Measurements from ENCODE around the gene ETS1. TPM values are rescaled to one million over a fixed set of nuclear protein-coding genes. Genes with fewer than 3 reads are reported as not detected.

ETS1 gene
- total RNA-seq, 2 experiments from 2014 or later, result 568 to 580 TPM

- Mint-ChIP-seq H3K4me3 (peak overlapping the region; percentile 85), H3K9me3 (no peaks in the 10 kb centered on the region), H3K27ac (peak overlapping the region; percentile 92), H3K27me3 (no peaks in the 10 kb centered on the region), H3K36me3 (no peaks in the 10 kb centered on the region), H3K4me1 (peaks cover 71% of the 10 kb centered on the region)
- POLR2A ChIA-PET, result interaction anchor here (0.7 to 5.1 kb wide), 9 partner anchors 8 to 247 kb away, joined by 3 to 65 read pairs (median 6); no protein-coding TSS in a partner anchor
- DNase-seq (no peak), ATAC-seq (ENCODE audit: low read depth) (no peak)
Observed at GRCh38 chr11:128549256-128549944, 38.0 kb downstream of the ETS1 start.

DNA sequence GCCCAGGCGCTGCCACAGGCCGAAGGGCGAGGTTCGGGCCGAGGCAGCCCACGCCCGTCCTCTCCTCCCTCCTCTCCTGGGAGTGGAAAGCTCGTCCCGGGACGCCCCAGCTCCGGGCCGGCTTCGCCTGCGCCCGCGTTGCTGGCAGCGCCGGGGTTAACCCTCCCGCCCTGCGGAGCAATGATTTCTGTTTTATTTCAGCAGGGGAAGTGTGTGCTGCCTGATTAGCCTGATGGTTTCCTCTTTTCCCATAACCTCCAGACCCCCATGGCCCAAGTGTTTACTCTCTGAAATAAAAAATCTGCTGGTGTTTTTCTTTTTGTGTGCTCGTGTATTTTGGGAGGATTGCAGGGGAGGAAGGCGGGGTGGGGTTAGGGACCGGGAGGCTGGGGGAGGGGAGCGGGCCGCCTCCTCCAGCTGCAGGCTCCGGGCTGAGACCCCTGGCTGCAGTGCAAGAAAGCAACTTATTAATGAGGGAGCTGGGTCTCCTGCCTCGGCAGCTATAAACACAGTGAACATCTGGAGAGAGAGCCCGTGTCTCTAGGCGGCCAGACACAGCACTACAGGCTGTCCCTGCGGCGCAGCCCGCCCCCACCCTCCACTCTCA is 38.6 kb downstream of the ETS1 start:
- ATAC-seq (ENCODE audit: low read depth) (peak; percentile 48), DNase-seq (peak; percentile 63)
- peak overlapping the region; percentile 85 for H3K4me3 Mint-ChIP-seq

GRCh38 chr11:128547946-128548648 is 39.3 kb downstream of the ETS1 start:
- Mint-ChIP-seq H3K4me1 (peaks cover 67% of the 10 kb centered on the region), H3K9me3 (no peaks in the 10 kb centered on the region), H3K27me3 (no peaks in the 10 kb centered on the region), H3K4me3 (peak overlapping the region; percentile 85), H3K27ac (peak overlapping the region; percentile 92), H3K36me3 (no peaks in the 10 kb centered on the region)
- ATAC-seq (ENCODE audit: low read depth) (peak; percentile 24), DNase-seq (no peak)
- POLR2A ChIA-PET, result interaction anchor here (0.5 to 5.1 kb wide), 12 partner anchors 10 to 1769 kb away, joined by 3 to 65 read pairs (median 5); no protein-coding TSS in a partner anchor

More for the DNA sequence above, 38.6 kb downstream of the ETS1 start:
- Mint-ChIP-seq H3K36me3 (no peaks in the 10 kb centered on the region), H3K27me3 (no peaks in the 10 kb centered on the region), H3K4me1 (peaks cover 69% of the 10 kb centered on the region), H3K27ac (peak overlapping the region; percentile 92), H3K9me3 (no peaks in the 10 kb centered on the region)
- POLR2A ChIA-PET, result interaction anchor here (0.5 to 5.1 kb wide), 10 partner anchors 9 to 1768 kb away, joined by 3 to 65 read pairs (median 6); no protein-coding TSS in a partner anchor

- POLR2A ChIA-PET, result interaction anchor here (2.3 to 5.1 kb wide), 3 partner anchors 22 to 43 kb away, joined by 7 to 65 read pairs (median 8); no protein-coding TSS in a partner anchor
- Mint-ChIP-seq H3K4me1 (peaks cover 56% of the 10 kb centered on the region), H3K36me3 (no peaks in the 10 kb centered on the region), H3K27ac (no peak overlapping the region), H3K27me3 (no peaks in the 10 kb centered on the region), H3K4me3 (peak overlapping the region; percentile 85), H3K9me3 (no peaks in the 10 kb centered on the region)
- ATAC-seq (ENCODE audit: low read depth), result no peak
- no peak for DNase-seq
Observed at GRCh38 chr11:128546916-128547315, 40.4 kb downstream of the ETS1 start.

DNA sequence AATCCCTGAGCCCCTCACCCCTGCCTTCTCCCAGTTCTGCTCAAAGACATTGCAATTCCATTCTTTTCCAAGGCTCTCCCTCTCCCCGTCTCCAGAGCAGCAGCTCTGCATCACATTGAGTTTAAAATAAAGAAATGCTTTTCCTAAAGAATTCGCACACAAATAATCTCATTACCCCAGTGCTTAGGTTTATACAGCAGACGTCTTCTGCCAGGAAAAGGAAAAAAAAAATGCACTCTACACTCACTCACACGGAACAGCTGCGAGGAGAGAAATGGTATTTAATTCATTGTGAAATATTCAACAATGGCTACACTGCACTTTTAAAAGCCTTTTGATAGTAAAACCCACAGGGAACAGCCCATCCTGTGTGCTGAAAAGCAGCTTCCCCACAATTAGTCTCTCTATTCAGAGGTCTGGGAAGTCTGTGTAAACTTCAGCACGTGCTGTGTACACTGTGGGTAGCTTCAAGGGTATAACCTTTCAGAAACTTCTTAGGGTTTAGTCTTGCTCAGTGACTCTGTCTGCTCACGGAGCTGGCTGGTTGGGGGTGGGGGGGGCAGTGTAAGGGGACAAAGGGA is 42.8 kb downstream of the ETS1 start:
- Mint-ChIP-seq H3K4me1 (peaks cover 35% of the 10 kb centered on the region), H3K9me3 (no peaks in the 10 kb centered on the region), H3K27me3 (no peaks in the 10 kb centered on the region), H3K4me3 (peak overlapping the region; percentile 67), H3K36me3 (no peaks in the 10 kb centered on the region), H3K27ac (no peak overlapping the region)
- DNase-seq (no peak), ATAC-seq (ENCODE audit: low read depth) (peak; percentile 38)
- POLR2A ChIA-PET, result interaction anchor here (0.7 to 3.4 kb wide), 5 partner anchors 19 to 85 kb away, joined by 3 to 15 read pairs (median 3); no protein-coding TSS in a partner anchor

DNA sequence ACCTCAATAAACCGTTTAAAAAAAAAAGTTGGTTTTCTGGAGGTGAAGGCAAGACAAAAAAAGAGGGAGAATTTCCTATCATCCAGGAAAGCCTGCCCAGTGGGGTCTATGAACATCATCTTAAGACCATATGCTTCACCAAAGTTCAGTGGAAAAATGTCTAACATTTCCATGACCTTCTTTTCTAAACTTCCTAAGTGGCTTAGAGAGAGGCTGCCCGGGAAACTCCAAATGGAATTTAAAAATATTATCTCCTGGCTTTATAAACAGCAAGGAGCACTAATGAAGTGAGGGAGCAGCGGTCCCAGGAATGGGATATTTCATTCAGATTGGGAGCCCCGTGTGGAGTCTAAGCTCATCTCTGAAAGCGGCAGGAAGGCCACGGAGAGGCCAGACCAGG is 46.9 kb downstream of the ETS1 start:
- Mint-ChIP-seq H3K36me3 (no peaks in the 10 kb centered on the region), H3K27me3 (no peaks in the 10 kb centered on the region), H3K27ac (peak overlapping the region; percentile 40), H3K4me1 (peaks cover 13% of the 10 kb centered on the region), H3K4me3 (no peak overlapping the region), H3K9me3 (no peaks in the 10 kb centered on the region)
- POLR2A ChIA-PET, result interaction anchor here (0.7 to 1.2 kb wide), 3 partner anchors 15 to 19 kb away, joined by 3 to 4 read pairs (median 3); no protein-coding TSS in a partner anchor
- ATAC-seq (ENCODE audit: low read depth) (no peak), DNase-seq (no peak)

DNA sequence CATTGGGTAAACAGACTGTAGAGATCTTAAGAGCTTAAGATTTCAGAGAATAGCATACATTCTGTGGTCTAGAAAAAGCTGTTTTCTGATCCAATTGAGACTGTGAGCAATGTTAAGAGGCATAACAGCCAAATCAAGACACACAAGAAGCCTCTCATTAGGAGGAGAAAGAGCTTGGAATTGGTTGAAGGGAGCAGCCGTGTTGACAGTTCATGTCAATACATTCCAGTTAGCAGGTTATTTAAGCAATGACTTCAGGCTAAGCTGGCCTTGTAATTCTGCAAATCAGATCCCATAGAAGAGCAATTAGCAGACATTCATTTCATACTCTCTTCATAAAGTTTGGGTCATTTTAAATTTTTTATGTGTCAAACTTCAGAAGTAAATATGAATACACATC is 50.9 kb downstream of the ETS1 start:
- ATAC-seq (ENCODE audit: low read depth), result no peak
- Mint-ChIP-seq H3K9me3 (peaks cover 4% of the 10 kb centered on the region), H3K27ac (no peak overlapping the region), H3K4me3 (no peak overlapping the region), H3K27me3 (no peaks in the 10 kb centered on the region), H3K36me3 (peaks cover 3% of the 10 kb centered on the region), H3K4me1 (peaks cover 5% of the 10 kb centered on the region)
- no peak for DNase-seq
- POLR2A ChIA-PET, result no interaction called here

- no peaks in the 10 kb centered on the region for H3K27me3 Mint-ChIP-seq
- peaks cover 4% of the 10 kb centered on the region for H3K9me3 Mint-ChIP-seq
- ATAC-seq (ENCODE audit: low read depth) (no peak), DNase-seq (no peak)
- POLR2A ChIA-PET, result no interaction called here
- H3K36me3 Mint-ChIP-seq, result peaks cover 3% of the 10 kb centered on the region
- peaks cover 5% of the 10 kb centered on the region for H3K4me1 Mint-ChIP-seq
- no peak overlapping the region for H3K27ac Mint-ChIP-seq
- H3K4me3 Mint-ChIP-seq, result no peak overlapping the region
Observed at GRCh38 chr11:128535468-128536457, 51.6 kb downstream of the ETS1 start.

GRCh38 chr11:128533472-128533871 is 53.9 kb downstream of the ETS1 start:
- Mint-ChIP-seq H3K9me3 (peaks cover 4% of the 10 kb centered on the region), H3K4me1 (peaks cover 13% of the 10 kb centered on the region), H3K27me3 (no peaks in the 10 kb centered on the region), H3K4me3 (no peak overlapping the region), H3K36me3 (peaks cover 7% of the 10 kb centered on the region), H3K27ac (no peak overlapping the region)
- POLR2A ChIA-PET, result no interaction called here
- ATAC-seq (ENCODE audit: low read depth) (no peak), DNase-seq (no peak)

GRCh38 chr11:128532572-128533091 is 54.7 kb downstream of the ETS1 start:
- ATAC-seq (ENCODE audit: low read depth), result no peak
- Mint-ChIP-seq H3K4me1 (peaks cover 22% of the 10 kb centered on the region), H3K9me3 (peaks cover 4% of the 10 kb centered on the region), H3K36me3 (peaks cover 7% of the 10 kb centered on the region), H3K27ac (no peak overlapping the region), H3K4me3 (no peak overlapping the region), H3K27me3 (no peaks in the 10 kb centered on the region)
- POLR2A ChIA-PET, result no interaction called here
- DNase-seq, result no peak

- H3K4me1 Mint-ChIP-seq, result peaks cover 27% of the 10 kb centered on the region
- no peaks in the 10 kb centered on the region for H3K27me3 Mint-ChIP-seq
- no peak for DNase-seq
- POLR2A ChIA-PET, result no interaction called here
- H3K27ac Mint-ChIP-seq, result no peak overlapping the region
- no peak for ATAC-seq (ENCODE audit: low read depth)
- peaks cover 4% of the 10 kb centered on the region for H3K9me3 Mint-ChIP-seq
- peaks cover 7% of the 10 kb centered on the region for H3K36me3 Mint-ChIP-seq
- no peak overlapping the region for H3K4me3 Mint-ChIP-seq
Observed at GRCh38 chr11:128532016-128532571, 55.3 kb downstream of the ETS1 start.

DNA sequence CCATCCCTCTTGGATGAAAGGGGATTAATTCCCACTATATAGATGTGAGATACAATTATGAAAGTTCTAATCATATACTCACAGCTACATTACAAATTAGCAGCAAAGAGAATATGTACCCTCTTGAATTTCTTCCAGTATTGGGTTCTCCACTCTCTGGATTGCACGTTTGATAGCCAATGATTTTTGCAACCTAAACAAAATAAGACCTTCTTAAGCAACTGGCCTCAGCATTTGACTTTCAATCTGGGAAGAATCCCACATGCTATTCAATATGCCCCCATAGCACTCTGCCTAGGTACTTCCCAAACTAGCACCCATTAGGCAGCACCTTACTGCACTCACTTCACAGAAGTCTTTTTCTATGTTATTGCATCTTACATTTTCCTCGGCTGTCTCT is 55.8 kb downstream of the ETS1 start:
- H3K4me1 Mint-ChIP-seq, result peaks cover 32% of the 10 kb centered on the region
- no peak overlapping the region for H3K27ac Mint-ChIP-seq
- H3K9me3 Mint-ChIP-seq, result peaks cover 4% of the 10 kb centered on the region
- no peak for DNase-seq
- H3K4me3 Mint-ChIP-seq, result no peak overlapping the region
- no peak for ATAC-seq (ENCODE audit: low read depth)
- peaks cover 7% of the 10 kb centered on the region for H3K36me3 Mint-ChIP-seq
- no peaks in the 10 kb centered on the region for H3K27me3 Mint-ChIP-seq
- POLR2A ChIA-PET, result no interaction called here

Measured in activated naive CD8-positive, alpha-beta T cell treated with anti-CD3 and anti-CD28 coated beads, Interleukin-2, amount 10 ng/mL, durations not matched to agents 7 days and 5 days (primary cell).